Left colon (tissue), 2 donors: ENCODE measurements around the gene AGAP1. TPM values are rescaled to one million over a fixed set of nuclear protein-coding genes. Genes with fewer than 3 reads are reported as not detected.
A peak's percentile ranks its signal among the peaks of the same experiment; 100 is the strongest.

Source experiments
- ATAC-seq: fragments of 200-7000 bp; cut with Tn5 transposase; one replicate; pipeline ENCODE4 v1.9.1; 2020; ENCODE audit warnings: mild to moderate bottlenecking, moderate library complexity
- DNase-seq, 2 donors: peaks; one replicate each; pipeline ENCODE4 v3.0.0-alpha.2; 2020
- intact Hi-C, 2 donors: fragments of 100-400 bp; cut with DNase I in 1 of 2; cut with micrococcal nuclease in 1 of 2; formaldehyde crosslinking; loops; one replicate each; pipeline versions ENCODE4 v1.11.2 to v1.14.0; 2022; cut with DNase I, micrococcal nuclease
- total RNA-seq, 2 donors: library from RNA; stranded (reverse); fragmentation: NEBNext Ultra II Directional; extraction: Animal tissue kit (Norgen Biotek cat#: 25700); gene quantifications; one replicate each; pipeline ENCODE4 v1.2.1, GENCODE V29; 2021
- donor health status: DM: no; HTN: no; CAD: no.
- donor health status: DM: yes; HTN: yes; CAD: no.

AGAP1 gene
- total RNA-seq, 2 donors from 2014 or later, result 61.3 to 78.5 TPM

- DNase-seq (no peak), ATAC-seq (peak; percentile 37)
- intact Hi-C loops, result no loop called here
Observed at GRCh38 chr2:235573331-235574221, 79.7 kb downstream of the AGAP1 start.

GRCh38 chr2:235575431-235575830, 81.6 kb downstream of the AGAP1 start:
- ATAC-seq, result no peak
- DNase-seq, result no peak
- intact Hi-C loops, result no loop called here

- intact Hi-C loops, result no loop called here
- DNase-seq (no peak), ATAC-seq (no peak)
Observed at GRCh38 chr2:235575904-235576303, 82.1 kb downstream of the AGAP1 start.

GRCh38 chr2:235576337-235576910, 82.6 kb downstream of the AGAP1 start:
- ATAC-seq, result no peak
- DNase-seq, result no peak
- intact Hi-C loops, result no loop called here

- ATAC-seq (no peak), DNase-seq (no peak)
- intact Hi-C loops, result no loop called here
Observed at GRCh38 chr2:235577404-235578330, 83.8 kb downstream of the AGAP1 start.

GRCh38 chr2:235579128-235579527, 85.3 kb downstream of the AGAP1 start:
- no peak for ATAC-seq
- intact Hi-C loops, result no loop called here
- no peak for DNase-seq

- intact Hi-C loops, result no loop called here
Observed at GRCh38 chr2:235580426-235581157, 86.7 kb downstream of the AGAP1 start.

GRCh38 chr2:235582081-235582686, 88.3 kb downstream of the AGAP1 start:
- ATAC-seq (no peak), DNase-seq (no peak)
- intact Hi-C loops, result no loop called here

More at GRCh38 chr2:235580426-235581157, 86.7 kb downstream of the AGAP1 start:
- ATAC-seq, result no peak
- DNase-seq, result no peak

GRCh38 chr2:235582729-235583128, 88.9 kb downstream of the AGAP1 start:
- peak; percentile 20 for ATAC-seq
- no peak for DNase-seq
- intact Hi-C loops, result no loop called here

- ATAC-seq, result peak; percentile 77
- DNase-seq, result no peak
- intact Hi-C loops, result no loop called here
Observed at GRCh38 chr2:235583144-235583543, 89.3 kb downstream of the AGAP1 start.

- no peak for ATAC-seq
- no peak for DNase-seq
- intact Hi-C loops, result no loop called here
Observed at GRCh38 chr2:235583925-235584637, 90.2 kb downstream of the AGAP1 start.

- no peak for DNase-seq
- intact Hi-C loops, result loop anchor here in 1 of 2 donors (5.0 kb wide), 1 partner anchor 442 kb away; no protein-coding TSS in a partner anchor
- no peak for ATAC-seq
Observed at GRCh38 chr2:235584638-235585007, 90.8 kb downstream of the AGAP1 start.

- intact Hi-C loops, result loop anchor here in 1 of 2 donors (5.0 kb wide), 1 partner anchor 445 kb away; no protein-coding TSS in a partner anchor
- no peak for DNase-seq
- ATAC-seq, result no peak
Observed at GRCh38 chr2:235587202-235587601, 93.4 kb downstream of the AGAP1 start.

GRCh38 chr2:235588750-235589149, 94.9 kb downstream of the AGAP1 start:
- ATAC-seq, result peak; percentile 70
- DNase-seq, result no peak
- intact Hi-C loops, result loop anchor here in 1 of 2 donors (5.0 kb wide), 1 partner anchor 446 kb away; no protein-coding TSS in a partner anchor

- DNase-seq (no peak), ATAC-seq (no peak)
- intact Hi-C loops, result loop anchor here in 1 of 2 donors (10.0 kb wide), 1 partner anchor 456 kb away; no protein-coding TSS in a partner anchor
Observed at GRCh38 chr2:235591231-235591730, 97.4 kb downstream of the AGAP1 start.

GRCh38 chr2:235591921-235592320, 98.1 kb downstream of the AGAP1 start:
- no peak for DNase-seq
- no peak for ATAC-seq
- intact Hi-C loops, result loop anchor here in 1 of 2 donors (10.0 kb wide), 1 partner anchor 457 kb away; no protein-coding TSS in a partner anchor

GRCh38 chr2:235592430-235592829, 98.6 kb downstream of the AGAP1 start:
- intact Hi-C loops, result loop anchor here in 1 of 2 donors (10.0 kb wide), 1 partner anchor 458 kb away; no protein-coding TSS in a partner anchor
- no peak for DNase-seq
- no peak for ATAC-seq
